LoVo (cell line): Measurements from ENCODE around the gene DDX25.
A peak's percentile ranks its signal among the peaks of the same experiment; 100 is the strongest.

Source experiments
- DNase-seq: peaks from one replicate; pipeline ENCODE4 v3.0.0-alpha.2; 2016; ENCODE audit warnings: low spot score

The DDX25 gene

GRCh38 chr11:125935618-125936199, 31.4 kb downstream of the DDX25 start:
- DNase-seq: no peak

GRCh38 chr11:125938418-125938817, 34.1 kb downstream of the DDX25 start:
- no peak for DNase-seq

GRCh38 chr11:125939081-125939521, 34.8 kb downstream of the DDX25 start:
- DNase-seq: no peak

GRCh38 chr11:125940145-125940544, 35.8 kb downstream of the DDX25 start:
- DNase-seq: no peak

- no peak for DNase-seq
These were observed 36.9 kb downstream of the DDX25 start for GRCh38 chr11:125941267-125941618.

- peak; percentile 23 for DNase-seq
These were observed 37.6 kb downstream of the DDX25 start for GRCh38 chr11:125941619-125942611.

DNA sequence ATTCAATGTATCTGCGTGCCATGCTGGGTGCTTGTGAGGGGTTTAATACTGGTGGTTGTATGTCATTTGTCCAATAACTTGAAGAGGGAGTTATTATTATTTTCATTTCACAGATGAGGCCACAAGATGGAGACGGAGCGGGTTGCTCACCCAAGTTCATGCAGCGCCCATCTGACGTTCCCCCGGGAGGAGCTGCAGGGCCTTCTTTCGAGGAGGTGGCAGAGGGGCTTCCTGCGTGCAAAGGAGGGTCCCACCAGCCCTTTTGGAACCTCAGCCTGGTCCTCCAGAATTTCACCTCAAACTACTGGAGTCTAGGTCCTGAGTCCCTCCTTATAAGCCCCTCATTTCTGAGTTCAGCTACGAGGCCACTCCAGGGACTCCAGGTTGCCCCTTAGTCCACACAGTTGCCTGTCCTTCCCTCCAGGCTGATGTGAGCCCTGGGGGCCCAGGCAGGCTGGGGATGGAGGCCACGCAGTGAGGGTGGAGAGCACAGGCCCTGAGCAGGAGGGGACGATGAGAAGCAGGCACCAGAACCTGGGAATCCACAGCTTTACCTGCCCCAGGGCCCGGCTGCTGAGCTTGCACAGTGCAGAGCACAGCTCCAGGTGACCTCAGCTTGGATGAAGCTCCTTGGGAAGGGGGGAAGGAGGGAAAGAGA, 38.6 kb downstream of the DDX25 start:
- no peak for DNase-seq

- DNase-seq: no peak
These were observed 39.5 kb downstream of the DDX25 start for GRCh38 chr11:125943661-125944349.

GRCh38 chr11:125944350-125945010, 40.2 kb downstream of the DDX25 start:
- no peak for DNase-seq

- DNase-seq: no peak
These were observed 40.9 kb downstream of the DDX25 start for GRCh38 chr11:125945011-125945796.

DNA sequence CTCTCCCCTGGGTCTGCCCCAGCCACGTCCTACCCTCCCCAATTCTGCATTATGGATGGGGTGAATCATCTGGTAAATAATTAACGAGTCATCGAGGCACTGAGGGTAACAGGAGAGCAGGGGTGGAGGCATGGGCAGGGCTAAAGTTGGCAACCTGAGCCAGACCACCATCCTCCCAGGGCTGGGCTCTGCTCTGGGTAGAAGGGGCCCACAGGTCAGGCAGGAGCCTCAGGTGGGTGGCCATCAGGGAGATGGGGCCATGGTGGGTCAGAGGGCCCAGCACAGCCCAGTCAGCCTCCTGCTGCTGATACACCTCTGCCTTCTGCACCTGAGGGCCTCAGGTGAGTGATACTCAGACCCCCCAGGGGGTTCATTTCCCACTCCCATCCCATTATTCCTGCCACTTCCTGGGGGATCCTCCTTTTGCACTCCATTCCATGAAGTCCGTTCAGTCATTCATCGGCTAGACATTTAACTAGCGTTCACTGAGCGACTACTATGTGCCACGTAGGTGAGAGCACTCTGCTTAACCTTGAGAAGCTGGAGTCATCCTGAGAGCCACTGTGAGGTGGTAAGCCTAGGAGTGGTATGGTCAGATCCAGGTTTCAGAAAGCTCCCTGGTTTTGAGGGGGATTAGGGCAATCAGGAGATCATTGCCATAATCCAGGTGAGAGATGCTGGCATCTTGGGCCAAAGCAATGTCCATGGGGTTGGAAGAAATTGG, 41.7 kb downstream of the DDX25 start, which contains the start of gene VSIG10L2:
TSS of gene VSIG10L2 (plus strand) at position 248 of the 724 bp plus-strand sequence. CDS start at position 260, 12 bp downstream.
- DNase-seq: no peak

DNA sequence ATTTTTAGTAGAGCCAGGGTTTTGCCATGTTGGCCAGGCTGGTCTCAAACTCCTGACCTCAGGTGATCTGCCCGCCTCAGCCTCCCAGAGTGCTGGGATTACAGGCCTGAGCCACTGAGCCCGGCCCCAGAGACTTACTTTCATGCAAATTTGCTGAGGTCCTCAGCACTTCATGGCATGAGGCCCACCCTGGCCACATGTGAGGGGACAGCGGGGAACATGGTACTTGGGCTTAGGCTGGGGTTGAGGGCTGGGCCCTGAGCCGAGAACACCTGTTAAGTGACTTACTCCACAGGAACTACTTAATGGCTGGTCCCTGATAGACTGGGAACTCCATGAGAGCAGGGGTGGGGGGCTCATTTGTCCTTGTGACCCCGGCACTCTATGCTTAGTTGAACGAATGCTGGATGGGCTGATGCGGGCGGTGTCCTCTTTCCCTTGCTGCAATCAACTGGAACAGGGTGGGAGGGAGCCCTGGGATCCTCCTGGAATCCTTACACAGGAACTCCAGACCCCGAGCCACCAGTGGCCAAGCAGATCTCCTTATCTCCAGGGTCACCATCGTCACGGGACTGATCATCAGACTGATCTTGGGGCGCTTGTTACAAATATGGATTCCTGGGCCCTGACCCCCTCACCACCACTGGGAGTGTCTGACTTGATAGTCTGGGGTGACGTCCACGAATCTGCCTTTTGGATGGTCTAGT, 42.6 kb downstream of the DDX25 start:
- DNase-seq: no peak

GRCh38 chr11:125947419-125948277, 43.3 kb downstream of the DDX25 start:
- DNase-seq: no peak

GRCh38 chr11:125948278-125949051, 44.2 kb downstream of the DDX25 start:
- no peak for DNase-seq

GRCh38 chr11:125949271-125950177, 45.2 kb downstream of the DDX25 start:
- DNase-seq: no peak

- DNase-seq: no peak
These were observed 45.8 kb downstream of the DDX25 start for GRCh38 chr11:125950178-125950490.
